ENCODE results near the gene FTO. TPM values are rescaled to one million over a fixed set of nuclear protein-coding genes. Genes with fewer than 3 reads are reported as not detected.

Gene FTO
- total RNA-seq, 1 experiment from 2014 or later, result 125 TPM

DNA sequence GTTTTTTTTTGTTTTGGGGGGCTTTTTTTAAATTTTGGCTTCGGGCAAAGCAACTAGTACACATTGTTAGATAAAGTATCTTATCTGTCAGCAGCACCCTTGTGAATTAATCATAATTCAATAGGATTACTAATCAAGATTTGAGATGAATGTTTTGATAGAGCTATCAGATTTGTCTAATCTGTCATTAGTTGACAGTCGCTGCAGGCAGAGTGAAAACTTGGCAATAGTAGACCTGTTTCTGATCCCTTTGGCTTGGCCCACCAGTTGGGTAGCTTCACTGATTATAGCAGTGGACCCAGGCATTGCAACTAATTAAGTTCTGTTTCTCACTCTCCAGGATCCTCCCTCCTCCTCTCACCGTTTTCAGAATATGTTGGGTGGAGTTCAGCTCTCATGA lies 324.0 kb downstream of the FTO start:
- Histone ChIP-seq H3K4me2 (ENCODE audit: low read depth, low read length, poor library complexity, severe bottlenecking) (no peak overlapping the region), H3K4me3 (ENCODE audit: low read length) (no peak overlapping the region), H3K9me3 (ENCODE audit: low read length) (peaks cover 3% of the 10 kb centered on the region; the same call in 1 of the 2 replicates), H3K79me2 (ENCODE audit: low read length) (0 out of 2 replicates have a peak, but pooled peaks cover 5% of the 10 kb centered on the region), H3K9me2 (replicated peaks; ENCODE audit: insufficient read depth, low read length) (no peaks in the 10 kb centered on the region), H3K27me3 (ENCODE audit: low read length) (no peaks in the 10 kb centered on the region), H3K36me3 (ENCODE audit: insufficient read depth, low read length) (no peaks in the 10 kb centered on the region; the same call in none of the 2 replicates), H3K9ac (ENCODE audit: low read length) (no peak overlapping the region), H3K4me1 (ENCODE audit: low read length) (no peaks in the 10 kb centered on the region), H2AFZ (ENCODE audit: low read length) (no peak overlapping the region), H3K27ac (ENCODE audit: low read length) (no peak overlapping the region), H4K20me1 (ENCODE audit: insufficient read depth, low read depth, low read length) (no peaks in the 10 kb centered on the region)
- no peak for DNase-seq

DNA sequence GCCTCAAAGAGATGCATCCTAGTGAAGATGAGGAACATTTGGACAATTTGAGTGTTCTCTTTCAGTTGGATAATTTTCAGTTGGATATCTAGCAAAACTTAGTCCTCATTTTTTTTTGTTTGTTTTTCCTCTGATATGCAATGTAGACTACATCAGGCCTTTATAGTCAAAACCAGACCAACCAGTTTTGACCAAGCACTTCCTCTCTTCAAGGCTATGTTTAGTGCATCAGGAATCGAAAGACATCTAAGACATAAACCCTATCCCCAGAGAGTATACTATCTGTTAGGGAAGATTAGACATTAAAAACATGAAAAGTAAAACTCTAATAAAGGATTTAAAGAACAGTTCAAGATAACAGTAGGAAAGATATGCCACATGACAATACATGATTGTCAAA lies 326.5 kb downstream of the FTO start:
- Histone ChIP-seq H3K9me3 (ENCODE audit: low read length) (peaks cover 3% of the 10 kb centered on the region; the same call in 1 of the 2 replicates), H3K9me2 (replicated peaks; ENCODE audit: insufficient read depth, low read length) (no peaks in the 10 kb centered on the region), H3K9ac (ENCODE audit: low read length) (no peak overlapping the region), H2AFZ (ENCODE audit: low read length) (no peak overlapping the region), H3K27me3 (ENCODE audit: low read length) (no peaks in the 10 kb centered on the region), H3K36me3 (ENCODE audit: insufficient read depth, low read length) (no peaks in the 10 kb centered on the region; the same call in none of the 2 replicates), H3K4me3 (ENCODE audit: low read length) (no peak overlapping the region), H3K4me1 (ENCODE audit: low read length) (no peaks in the 10 kb centered on the region), H4K20me1 (ENCODE audit: insufficient read depth, low read depth, low read length) (no peaks in the 10 kb centered on the region), H3K79me2 (ENCODE audit: low read length) (0 out of 2 replicates have a peak, but pooled peaks cover 5% of the 10 kb centered on the region), H3K4me2 (ENCODE audit: low read depth, low read length, poor library complexity, severe bottlenecking) (no peak overlapping the region), H3K27ac (ENCODE audit: low read length) (no peak overlapping the region)
- no peak for DNase-seq

DNA sequence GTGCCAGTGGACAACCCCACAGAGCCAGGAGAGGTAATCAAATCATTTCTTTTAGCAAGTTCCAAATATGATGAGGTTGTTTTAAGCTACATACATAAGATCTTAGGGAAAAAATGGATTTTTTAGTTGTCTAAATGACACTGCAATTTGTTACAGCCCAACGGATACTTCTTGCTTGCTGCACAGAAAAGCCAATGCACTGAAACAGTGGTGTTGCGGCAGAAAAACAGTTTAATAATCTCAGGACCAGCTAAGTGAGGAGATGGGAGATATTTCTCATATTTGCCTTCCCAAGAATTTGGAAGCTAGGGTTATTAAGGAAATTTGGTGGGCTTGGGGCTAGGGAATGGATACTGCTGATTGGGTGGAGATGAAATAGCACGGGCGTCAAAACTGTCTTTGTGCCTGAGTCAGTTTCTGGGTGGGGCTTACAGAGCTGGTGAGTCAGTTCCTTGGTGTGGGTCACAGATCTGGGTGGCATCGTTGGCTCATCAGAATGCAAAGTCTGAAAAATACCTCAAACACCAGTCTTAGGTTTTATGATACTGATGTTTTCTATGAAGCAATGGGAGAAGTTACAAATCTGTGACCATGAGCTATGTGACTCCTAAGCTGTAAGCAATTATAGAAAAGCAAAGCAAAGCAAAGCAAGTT lies 327.3 kb downstream of the FTO start:
- Histone ChIP-seq H3K79me2 (ENCODE audit: low read length) (0 out of 2 replicates have a peak, but pooled peaks cover 5% of the 10 kb centered on the region), H3K4me1 (ENCODE audit: low read length) (no peaks in the 10 kb centered on the region), H3K27ac (ENCODE audit: low read length) (no peak overlapping the region), H3K27me3 (ENCODE audit: low read length) (no peaks in the 10 kb centered on the region), H3K9me2 (replicated peaks; ENCODE audit: insufficient read depth, low read length) (no peaks in the 10 kb centered on the region), H3K4me2 (ENCODE audit: low read depth, low read length, poor library complexity, severe bottlenecking) (no peak overlapping the region), H3K4me3 (ENCODE audit: low read length) (no peak overlapping the region), H3K36me3 (ENCODE audit: insufficient read depth, low read length) (no peaks in the 10 kb centered on the region; the same call in none of the 2 replicates), H4K20me1 (ENCODE audit: insufficient read depth, low read depth, low read length) (no peaks in the 10 kb centered on the region), H2AFZ (ENCODE audit: low read length) (no peak overlapping the region), H3K9ac (ENCODE audit: low read length) (no peak overlapping the region), H3K9me3 (ENCODE audit: low read length) (peaks cover 3% of the 10 kb centered on the region; the same call in 1 of the 2 replicates)
- no peak for DNase-seq

DNA sequence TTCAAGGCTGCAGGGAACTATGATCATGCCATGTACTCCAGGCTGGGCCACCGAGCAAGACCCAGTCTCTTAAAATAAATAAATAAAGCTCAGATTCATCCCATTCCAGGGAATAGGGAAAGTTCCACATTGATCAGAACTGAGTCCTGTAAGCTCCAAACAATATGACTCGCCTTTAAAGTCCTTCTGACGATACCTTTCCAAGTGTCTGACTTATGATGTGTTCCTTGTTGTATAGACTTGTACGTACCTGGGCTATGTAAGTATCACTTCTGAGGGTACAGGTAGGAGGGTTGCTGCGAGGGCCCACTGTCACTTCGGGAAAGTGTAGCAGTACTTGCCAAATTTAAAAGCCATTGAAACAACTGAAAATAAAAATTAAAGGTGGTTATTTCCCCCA lies 329.8 kb downstream of the FTO start:
- no peak overlapping the region for H2AFZ ChIP-seq (ENCODE audit: low read length)
- H3K9me3 ChIP-seq (ENCODE audit: low read length), result peaks cover 3% of the 10 kb centered on the region; the same call in 1 of the 2 replicates
- DNase-seq, result no peak
- no peaks in the 10 kb centered on the region for H3K4me1 ChIP-seq (ENCODE audit: low read length)
- H3K9me2 ChIP-seq (replicated peaks; ENCODE audit: insufficient read depth, low read length), result no peaks in the 10 kb centered on the region
- no peaks in the 10 kb centered on the region for H3K27me3 ChIP-seq (ENCODE audit: low read length)
- H4K20me1 ChIP-seq (ENCODE audit: insufficient read depth, low read depth, low read length), result no peaks in the 10 kb centered on the region
- no peak overlapping the region for H3K4me2 ChIP-seq (ENCODE audit: low read depth, low read length, poor library complexity, severe bottlenecking)
- no peak overlapping the region for H3K9ac ChIP-seq (ENCODE audit: low read length)
- 0 out of 2 replicates have a peak, but pooled peaks cover 5% of the 10 kb centered on the region for H3K79me2 ChIP-seq (ENCODE audit: low read length)
- H3K36me3 ChIP-seq (ENCODE audit: insufficient read depth, low read length), result no peaks in the 10 kb centered on the region
- no peak overlapping the region for H3K27ac ChIP-seq (ENCODE audit: low read length)
- no peak overlapping the region for H3K4me3 ChIP-seq (ENCODE audit: low read length)

DNA sequence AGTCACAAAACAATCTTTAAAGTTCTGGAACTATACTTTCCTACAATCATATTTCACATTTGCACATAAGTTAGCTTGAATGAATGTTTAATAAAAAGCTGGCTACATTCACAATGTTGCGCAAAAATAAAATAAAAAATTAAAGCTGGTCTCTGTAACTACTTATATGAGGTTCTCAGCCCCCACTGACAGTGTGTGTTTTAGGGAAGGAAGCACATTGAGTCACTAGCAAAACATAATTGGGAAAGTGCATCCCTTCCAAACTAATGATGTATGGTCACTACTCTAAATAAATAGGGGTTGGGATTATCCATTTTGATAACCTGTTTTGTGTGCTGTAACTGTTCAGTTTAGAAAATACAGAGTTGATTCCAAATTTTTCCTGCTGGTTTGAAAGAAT lies 330.7 kb downstream of the FTO start:
- no peak overlapping the region for H3K9ac ChIP-seq (ENCODE audit: low read length)
- no peaks in the 10 kb centered on the region; the same call in 1 of the 2 replicates for H3K36me3 ChIP-seq (ENCODE audit: insufficient read depth, low read length)
- H3K4me1 ChIP-seq (ENCODE audit: low read length), result no peaks in the 10 kb centered on the region
- no peaks in the 10 kb centered on the region for H3K9me2 ChIP-seq (replicated peaks; ENCODE audit: insufficient read depth, low read length)
- H4K20me1 ChIP-seq (ENCODE audit: insufficient read depth, low read depth, low read length), result no peaks in the 10 kb centered on the region
- DNase-seq, result no peak
- peaks cover 3% of the 10 kb centered on the region; the same call in 1 of the 2 replicates for H3K9me3 ChIP-seq (ENCODE audit: low read length)
- no peak overlapping the region for H3K4me3 ChIP-seq (ENCODE audit: low read length)
- no peak overlapping the region for H3K4me2 ChIP-seq (ENCODE audit: low read depth, low read length, poor library complexity, severe bottlenecking)
- no peak overlapping the region for H3K27ac ChIP-seq (ENCODE audit: low read length)
- H2AFZ ChIP-seq (ENCODE audit: low read length), result no peak overlapping the region
- 0 out of 2 replicates have a peak, but pooled peaks cover 5% of the 10 kb centered on the region for H3K79me2 ChIP-seq (ENCODE audit: low read length)
- H3K27me3 ChIP-seq (ENCODE audit: low read length), result no peaks in the 10 kb centered on the region

DNA sequence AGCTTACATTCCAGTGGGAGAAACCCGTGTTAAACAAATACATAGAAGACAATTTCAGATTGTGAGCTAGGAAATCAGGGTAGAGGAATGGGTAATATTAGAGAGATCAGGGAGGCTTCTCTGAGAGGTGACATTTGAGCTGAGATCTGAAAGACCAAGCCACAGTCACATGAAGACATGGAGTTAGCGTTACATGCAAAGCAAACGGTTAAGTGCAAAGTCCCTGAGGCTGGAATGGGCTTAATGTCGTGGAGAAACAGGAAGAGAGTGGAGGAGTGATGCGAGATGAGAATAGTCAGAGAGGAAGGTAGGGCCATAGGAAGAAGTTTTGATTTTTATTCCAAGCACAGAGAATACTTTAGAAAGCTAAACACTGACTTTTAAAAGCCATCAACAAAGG lies 336.5 kb downstream of the FTO start:
- Histone ChIP-seq H4K20me1 (ENCODE audit: insufficient read depth, low read depth, low read length) (no peaks in the 10 kb centered on the region), H3K4me3 (ENCODE audit: low read length) (no peak overlapping the region), H3K27ac (ENCODE audit: low read length) (no peak overlapping the region), H3K79me2 (ENCODE audit: low read length) (no peaks in the 10 kb centered on the region), H3K9ac (ENCODE audit: low read length) (no peak overlapping the region), H3K27me3 (ENCODE audit: low read length) (no peaks in the 10 kb centered on the region), H3K9me3 (ENCODE audit: low read length) (peaks cover 8% of the 10 kb centered on the region; the same call in 1 of the 2 replicates), H3K36me3 (ENCODE audit: insufficient read depth, low read length) (peaks cover 9% of the 10 kb centered on the region; the same call in 1 of the 2 replicates), H3K4me1 (ENCODE audit: low read length) (no peaks in the 10 kb centered on the region), H2AFZ (ENCODE audit: low read length) (no peak overlapping the region), H3K9me2 (replicated peaks; ENCODE audit: insufficient read depth, low read length) (no peaks in the 10 kb centered on the region), H3K4me2 (ENCODE audit: low read depth, low read length, poor library complexity, severe bottlenecking) (no peak overlapping the region)
- DNase-seq, result no peak

DNA sequence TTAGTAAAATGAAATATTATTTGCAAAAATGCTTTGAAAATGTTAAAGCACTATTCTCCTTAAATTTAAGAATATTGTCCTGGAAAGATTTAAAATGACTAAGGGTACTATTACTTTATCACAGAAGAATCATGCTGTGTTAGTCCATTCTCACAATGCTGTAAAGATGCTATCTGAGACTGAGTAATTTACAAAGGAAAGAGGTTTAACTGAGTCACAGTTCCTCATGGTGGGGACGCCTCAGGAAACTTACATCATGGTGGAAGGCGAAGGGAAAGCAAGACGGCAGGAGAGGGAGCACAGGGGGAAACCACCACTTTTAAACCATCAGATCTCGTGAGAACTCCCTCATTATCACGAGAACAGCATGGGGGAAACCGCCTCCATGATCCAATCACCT lies 337.0 kb downstream of the FTO start:
- Histone ChIP-seq H3K4me3 (ENCODE audit: low read length) (no peak overlapping the region), H3K4me1 (ENCODE audit: low read length) (no peaks in the 10 kb centered on the region), H3K36me3 (ENCODE audit: insufficient read depth, low read length) (peaks cover 9% of the 10 kb centered on the region; the same call in 1 of the 2 replicates), H3K4me2 (ENCODE audit: low read depth, low read length, poor library complexity, severe bottlenecking) (no peak overlapping the region), H2AFZ (ENCODE audit: low read length) (no peak overlapping the region), H3K27me3 (ENCODE audit: low read length) (no peaks in the 10 kb centered on the region), H3K9me2 (replicated peaks; ENCODE audit: insufficient read depth, low read length) (no peaks in the 10 kb centered on the region), H3K9me3 (ENCODE audit: low read length) (peaks cover 8% of the 10 kb centered on the region; the same call in 1 of the 2 replicates), H3K79me2 (ENCODE audit: low read length) (no peaks in the 10 kb centered on the region), H4K20me1 (ENCODE audit: insufficient read depth, low read depth, low read length) (no peaks in the 10 kb centered on the region), H3K9ac (ENCODE audit: low read length) (no peak overlapping the region), H3K27ac (ENCODE audit: low read length) (no peak overlapping the region)
- no peak for DNase-seq

DNA sequence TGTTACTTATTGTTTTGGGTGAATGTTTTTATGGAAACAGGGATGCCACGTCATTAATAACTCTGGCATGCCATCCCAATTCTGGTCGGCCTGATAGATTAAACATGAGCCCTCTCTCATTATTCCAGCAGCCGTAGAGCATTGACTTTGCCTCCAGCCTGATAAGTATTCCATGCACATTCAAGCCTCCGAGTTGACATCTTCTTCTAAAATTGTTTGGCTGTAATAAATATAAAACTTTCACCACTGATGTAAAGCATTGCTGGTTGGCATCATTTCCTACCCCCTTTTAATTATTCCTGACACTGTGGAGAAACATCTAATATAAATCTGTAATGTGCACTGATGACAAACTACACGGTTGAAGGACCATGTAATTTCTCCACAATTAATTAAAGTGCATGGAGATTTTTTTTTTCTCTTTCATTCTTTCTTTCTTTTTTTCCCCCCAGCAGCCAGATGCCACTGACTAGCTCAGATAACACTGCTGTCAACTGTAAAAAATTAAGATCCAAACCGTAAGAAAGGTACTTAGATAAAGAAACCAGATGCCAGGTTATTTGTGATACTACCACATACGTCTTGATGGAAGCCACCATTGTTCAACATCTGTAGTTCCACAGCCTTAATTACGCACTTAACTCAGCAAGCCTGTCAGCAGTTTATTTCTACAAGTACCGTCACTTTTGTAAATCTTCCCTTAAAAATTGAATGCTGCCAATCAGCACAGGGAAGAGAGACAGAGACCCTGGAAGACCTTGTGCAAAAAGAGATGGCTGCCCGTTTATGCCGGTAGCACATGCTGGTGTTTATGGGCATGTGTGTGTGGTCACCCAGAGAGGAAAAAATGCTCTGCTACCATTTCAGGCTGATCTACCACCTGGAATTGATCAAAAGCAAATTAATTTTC lies 344.9 kb downstream of the FTO start:
- Histone ChIP-seq H3K9me2 (replicated peaks; ENCODE audit: insufficient read depth, low read length) (no peaks in the 10 kb centered on the region), H4K20me1 (ENCODE audit: insufficient read depth, low read depth, low read length) (no peaks in the 10 kb centered on the region), H2AFZ (ENCODE audit: low read length) (no peak overlapping the region), H3K79me2 (ENCODE audit: low read length) (no peaks in the 10 kb centered on the region), H3K36me3 (ENCODE audit: insufficient read depth, low read length) (no peaks in the 10 kb centered on the region), H3K4me3 (ENCODE audit: low read length) (no peak overlapping the region), H3K27ac (ENCODE audit: low read length) (no peak overlapping the region), H3K9ac (ENCODE audit: low read length) (no peak overlapping the region), H3K27me3 (ENCODE audit: low read length) (no peaks in the 10 kb centered on the region), H3K9me3 (ENCODE audit: low read length) (no peaks in the 10 kb centered on the region), H3K4me2 (ENCODE audit: low read depth, low read length, poor library complexity, severe bottlenecking) (no peak overlapping the region), H3K4me1 (ENCODE audit: low read length) (no peaks in the 10 kb centered on the region)
- DNase-seq, result no peak

Data from Karpas-422 (cell line).